RWPE1 (cell line): ENCODE measurements around the gene DCTN4.
A peak's percentile ranks its signal among the peaks of the same experiment; 100 is the strongest.

Experiments used
- CTCF ChIA-PET: fragments of 350-600 bp; sonication (Branson Sonifier 250); formaldehyde crosslinking; extraction: SDS; loops from one replicate; lab custom pipeline; 2021; lab: Yijun Ruan, JAX
- POLR2A ChIA-PET: fragments of 400-600 bp; formaldehyde crosslinking; extraction: SDS; loops from one replicate; lab custom pipeline; 2020; ENCODE audit warnings: antibody characterized with exemption; ENCODE audit not compliant: low non-redundant PET; lab: Yijun Ruan, JAX
- DNase-seq: peaks from one replicate; pipeline ENCODE4 v3.0.0; 2012; ENCODE audit warnings: low spot score
- H3K27ac ChIP-seq: fragments of 450-650 bp; 2 replicates; pipeline ENCODE4 v1.5.1; 2017
- CTCF ChIP-seq: fragments of 450-650 bp; conservative IDR thresholded peaks from 2 replicates; pipeline ENCODE4 v1.5.1; 2017; ENCODE audit warnings: low read depth, mild to moderate bottlenecking

Gene DCTN4

GRCh38 chr5:150779397-150780186 is 20.8 kb upstream of the DCTN4 start:
- H3K27ac ChIP-seq = peak overlapping the region; percentile 82
- no peak for DNase-seq
- ChIA-PET CTCF (interaction anchor here (0.7 to 1.9 kb wide), 10 partner anchors 8 to 358 kb away, joined by 3 to 12 read pairs (median 5); partner anchors contain the start of gene RBM22), POLR2A (no interaction called here)
- peak; percentile 24 for TF ChIP-seq CTCF

- peak within 1 kb of the TSS; percentile 82 for H3K27ac ChIP-seq
- ChIA-PET POLR2A (interaction anchor here (1.1 to 1.4 kb wide), 2 partner anchors 10 to 20 kb away, joined by 4 to 6 read pairs; partner anchors contain the start of gene DCTN4), CTCF (interaction anchor here (0.6 to 1.9 kb wide), 16 partner anchors 8 to 742 kb away, joined by 3 to 12 read pairs (median 4); partner anchors contain the start of genes DCTN4 and RBM22)
- peak; percentile 76 for TF ChIP-seq CTCF
- DNase-seq = peak; percentile 75
These were observed 19.9 kb upstream of the DCTN4 start, which contains the start of gene SMIM3 for GRCh38 chr5:150778517-150779396. Gene SMIM3 (plus strand): TSS chr5:150778757. CDS start chr5:150795441, 16,684 bp downstream.

- CTCF ChIA-PET = interaction anchor here (0.6 to 1.9 kb wide), 7 partner anchors 11 to 297 kb away, joined by 3 to 12 read pairs (median 3); partner anchors contain the start of genes DCTN4 and RBM22
- POLR2A ChIA-PET = interaction anchor here (1.1 to 1.4 kb wide), 2 partner anchors 11 to 19 kb away, joined by 4 to 6 read pairs; partner anchors contain the start of gene DCTN4
- peak overlapping the region; percentile 82 for H3K27ac ChIP-seq
- DNase-seq = no peak
- TF ChIP-seq CTCF = no peak
These were observed 19.3 kb upstream of the DCTN4 start for GRCh38 chr5:150778088-150778516.

GRCh38 chr5:150777685-150778084 is 18.9 kb upstream of the DCTN4 start:
- H3K27ac ChIP-seq = no peak overlapping the region
- no peak for DNase-seq
- TF ChIP-seq CTCF = no peak
- CTCF ChIA-PET = interaction anchor here (0.6 to 1.4 kb wide), 3 partner anchors 11 to 19 kb away, joined by 3 to 10 read pairs (median 9); partner anchors contain the start of gene DCTN4
- POLR2A ChIA-PET = interaction anchor here (1.4 kb wide), 1 partner anchor 19 kb away, joined by 6 read pairs; the partner anchor contains the start of gene DCTN4

GRCh38 chr5:150774145-150774544 is 15.3 kb upstream of the DCTN4 start:
- ChIA-PET CTCF (no interaction called here), POLR2A (no interaction called here)
- DNase-seq = peak; percentile 85
- TF ChIP-seq CTCF = no peak
- H3K27ac ChIP-seq = no peak overlapping the region
